Activated T-helper 1 cell treated with anti-CD3 and anti-CD28 coated beads, Interleukin-2, amount 50 U/mL, for 16 hours (primary cell): ENCODE data around the gene MCM6.
"Not testable (repeated sequence)": the region's sequence is repeated elsewhere in the genome, so short reads cannot be mapped to it uniquely, and the experiment has no call there.

Experiments used
- DNase-seq, 2 donors: peaks; one replicate each; pipeline ENCODE4 v3.0.0-alpha.2; 2020; ENCODE audit warnings: low read depth in 1 of 2, low spot score in 1 of 2

The MCM6 gene

GRCh38 chr2:135876066-135876711 lies at the start of gene MCM6:
Gene MCM6, minus strand, starts transcription at chr2:135876443. Its CDS starts 78 bp downstream, at chr2:135876365.
- peak; percentile 92 to 97 for DNase-seq

DNA sequence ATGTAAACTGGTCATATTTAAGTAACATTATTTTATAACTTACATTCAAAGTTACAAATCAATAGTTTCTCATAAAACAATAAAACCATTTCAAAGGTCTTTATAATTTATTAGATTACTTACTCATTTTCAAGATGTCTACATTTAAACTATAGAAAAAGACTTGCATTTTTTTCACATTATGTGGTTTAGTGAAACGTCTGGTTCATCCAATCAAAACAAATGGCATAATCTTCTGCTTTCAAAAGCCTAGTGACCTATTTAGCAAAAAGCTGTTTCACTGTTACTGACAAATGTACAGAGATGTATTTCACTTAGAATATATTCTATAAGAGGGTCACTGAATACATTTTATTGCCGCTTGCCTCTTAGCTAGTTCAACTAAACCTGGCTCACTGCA lies 49.3 kb upstream of the MCM6 start:
- no peak for DNase-seq

- DNase-seq: no peak
Observed at GRCh38 chr2:135916207-135916606, 40.0 kb upstream of the MCM6 start.

- DNase-seq: no peak
Observed at GRCh38 chr2:135914485-135914884, 38.2 kb upstream of the MCM6 start.

GRCh38 chr2:135913727-135914365 lies 37.6 kb upstream of the MCM6 start:
- DNase-seq: no peak

- no peak for DNase-seq
Observed at GRCh38 chr2:135909976-135910375, 33.7 kb upstream of the MCM6 start.

DNA sequence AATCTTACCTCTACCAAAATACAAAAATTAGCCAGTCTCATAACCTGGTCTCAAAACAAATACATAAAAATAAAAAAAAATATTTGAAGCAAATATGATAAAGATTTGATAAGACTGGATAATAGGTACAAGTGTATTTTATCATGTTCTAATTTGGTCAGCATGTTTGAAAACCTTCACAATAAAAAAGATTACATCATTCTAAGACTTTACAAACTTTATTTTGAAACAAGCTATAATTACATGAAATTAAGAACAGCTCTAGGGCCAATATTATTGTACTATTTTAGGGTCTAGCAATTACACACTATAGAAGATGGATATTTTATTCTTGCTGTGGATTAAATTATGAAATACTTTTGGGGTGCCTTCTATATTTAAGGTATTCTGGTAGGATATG lies 29.4 kb upstream of the MCM6 start:
- no peak for DNase-seq

- DNase-seq: no peak
Observed at GRCh38 chr2:135904341-135904989, 28.2 kb upstream of the MCM6 start.

DNA sequence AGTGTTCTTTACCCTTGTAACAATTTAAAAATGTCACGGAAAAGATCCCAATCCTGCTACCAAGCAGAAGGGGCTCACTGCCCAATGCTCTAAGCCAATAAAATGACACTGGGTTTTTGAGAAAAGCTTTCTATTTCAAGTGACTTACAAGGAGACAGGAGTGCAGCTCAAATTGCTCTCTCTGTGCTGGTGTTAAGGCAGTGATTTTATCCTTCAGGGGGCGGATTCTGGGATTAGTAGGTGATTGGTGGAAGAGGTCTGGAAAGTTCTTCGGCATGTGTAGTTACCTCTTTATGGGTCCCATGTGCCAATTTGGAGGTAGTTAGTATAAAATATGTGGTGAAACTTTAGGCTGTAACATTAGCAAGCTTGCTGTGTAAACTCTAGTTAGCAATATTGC lies 27.4 kb upstream of the MCM6 start:
- DNase-seq: no peak

GRCh38 chr2:135899567-135899966 lies 23.3 kb upstream of the MCM6 start:
- DNase-seq: no peak

DNA sequence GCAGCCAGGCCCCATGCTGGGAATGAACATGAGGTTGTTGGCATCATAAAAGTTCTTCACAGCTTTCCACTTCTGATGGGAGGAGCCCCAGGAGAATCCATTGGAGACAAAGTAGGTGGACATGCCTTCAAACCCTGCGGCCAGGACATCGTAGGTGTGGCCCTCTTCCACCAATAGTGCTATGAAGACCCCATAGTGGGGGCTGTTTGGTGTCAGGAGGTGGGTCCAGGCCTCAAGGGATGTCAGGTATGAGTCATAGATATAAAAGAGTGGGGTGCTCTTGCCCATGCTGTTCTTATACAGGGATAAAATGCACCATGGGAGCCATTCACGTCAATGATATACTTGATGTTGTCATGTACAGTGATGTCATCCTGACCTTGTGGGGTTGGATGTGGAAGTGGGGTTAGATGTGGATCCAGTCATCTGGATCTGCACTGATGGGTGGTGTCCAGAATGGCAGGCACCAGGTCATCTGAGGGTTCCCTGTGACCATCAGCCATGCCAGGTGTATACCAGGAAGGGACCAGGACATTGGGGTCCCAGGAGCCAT lies 22.1 kb upstream of the MCM6 start:
- no peak for DNase-seq

- DNase-seq: no peak
Observed at GRCh38 chr2:135894930-135895329, 18.7 kb upstream of the MCM6 start.

DNA sequence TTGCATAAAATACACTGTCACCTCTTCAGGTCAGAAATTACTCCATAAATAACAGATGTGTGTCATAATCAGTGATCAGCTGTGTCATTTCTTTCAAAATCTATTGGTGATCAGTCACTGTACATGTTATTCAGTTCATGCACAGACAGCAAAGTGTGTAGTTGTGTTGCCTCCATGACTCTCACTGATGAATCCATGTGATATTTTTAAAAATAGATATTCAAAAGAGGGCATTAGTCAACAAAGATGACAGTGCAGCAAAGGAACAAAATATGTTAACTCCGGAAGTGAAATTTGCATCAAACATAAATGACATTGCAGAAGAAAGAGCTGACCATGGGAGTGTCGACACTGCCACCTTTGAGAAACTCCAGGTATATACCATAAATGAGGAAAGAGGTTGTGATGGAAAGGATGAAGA lies 17.1 kb upstream of the MCM6 start:
- DNase-seq: no peak

DNA sequence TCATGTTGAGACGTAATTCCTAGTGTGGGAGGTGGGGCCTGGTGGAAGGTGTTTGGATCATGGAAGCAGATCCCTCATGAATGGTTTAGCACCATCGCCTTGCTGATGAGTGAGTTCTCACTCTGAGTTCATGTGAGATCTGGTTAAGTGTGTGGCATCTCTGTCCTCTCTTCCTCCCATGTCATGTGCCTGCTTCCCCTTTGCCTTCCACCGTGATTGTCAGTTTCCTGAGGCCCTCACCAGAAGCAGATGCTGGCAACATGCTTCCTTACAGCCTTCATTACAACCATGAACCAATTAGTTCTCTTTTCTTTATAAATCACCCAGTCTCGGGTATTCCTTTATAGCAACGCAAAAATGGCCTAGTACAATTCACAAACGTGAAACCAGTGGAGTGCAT lies 14.6 kb upstream of the MCM6 start:
- no peak for DNase-seq

DNA sequence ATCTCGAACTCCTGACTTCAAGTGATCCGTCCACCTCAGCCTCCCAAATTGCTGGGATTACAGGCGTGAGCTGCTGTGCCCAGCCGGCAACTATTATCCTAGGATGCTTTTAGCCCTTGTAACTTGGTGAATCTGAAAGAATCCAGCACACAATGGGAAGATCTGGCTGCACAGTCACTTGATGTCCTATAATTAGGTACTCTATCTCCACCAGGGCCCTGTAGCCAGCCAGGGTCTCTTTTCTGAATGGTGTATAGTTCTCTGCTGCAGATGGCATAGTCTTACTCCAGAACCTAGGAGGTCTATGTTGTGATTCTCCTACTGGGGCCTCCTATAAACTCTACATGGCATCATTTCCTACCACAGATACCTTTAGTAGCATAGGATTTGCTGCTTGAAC lies 13.9 kb upstream of the MCM6 start:
- DNase-seq: no peak

GRCh38 chr2:135888587-135888986 lies 12.3 kb upstream of the MCM6 start:
- not testable (repeated sequence) for DNase-seq

DNA sequence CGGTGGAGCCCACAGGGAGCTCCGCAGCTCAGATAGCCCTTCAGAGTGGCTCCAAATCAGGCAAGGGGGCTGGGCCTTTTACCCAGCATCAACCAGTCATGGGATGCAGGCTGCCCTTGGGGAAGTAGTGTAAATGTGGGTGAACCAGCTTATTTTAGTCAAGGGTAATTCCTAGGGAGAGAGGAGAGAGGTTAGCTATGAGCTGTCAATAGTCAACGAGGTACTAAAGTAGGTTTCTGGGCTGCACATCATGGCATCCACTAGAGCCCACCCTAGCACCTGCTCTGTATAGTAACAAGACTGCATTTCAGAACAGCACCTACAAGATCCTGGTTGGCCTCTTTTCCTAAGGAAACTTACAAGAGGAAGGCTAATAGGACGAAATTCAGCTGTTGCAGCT lies 9.5 kb upstream of the MCM6 start:
- DNase-seq: no peak

DNA sequence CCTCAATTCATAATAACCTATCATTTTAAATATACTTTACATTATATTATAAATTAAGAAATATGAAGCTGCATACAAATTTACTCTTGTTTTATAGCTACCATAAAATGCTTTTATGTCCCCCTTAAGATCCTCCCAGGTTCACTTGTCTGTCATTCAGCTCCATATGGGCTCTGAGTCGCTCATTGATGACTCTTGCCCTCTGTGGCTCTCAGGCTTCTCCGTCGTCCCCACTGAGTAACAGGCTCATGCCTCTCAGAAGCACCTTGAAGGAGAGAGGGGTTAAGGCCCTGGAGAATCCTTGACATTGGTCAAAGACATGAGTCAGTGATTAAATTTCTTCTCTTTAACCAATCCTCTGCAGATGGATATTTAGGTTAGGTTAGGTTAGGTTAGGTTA lies 6.2 kb upstream of the MCM6 start:
- no peak for DNase-seq

DNA sequence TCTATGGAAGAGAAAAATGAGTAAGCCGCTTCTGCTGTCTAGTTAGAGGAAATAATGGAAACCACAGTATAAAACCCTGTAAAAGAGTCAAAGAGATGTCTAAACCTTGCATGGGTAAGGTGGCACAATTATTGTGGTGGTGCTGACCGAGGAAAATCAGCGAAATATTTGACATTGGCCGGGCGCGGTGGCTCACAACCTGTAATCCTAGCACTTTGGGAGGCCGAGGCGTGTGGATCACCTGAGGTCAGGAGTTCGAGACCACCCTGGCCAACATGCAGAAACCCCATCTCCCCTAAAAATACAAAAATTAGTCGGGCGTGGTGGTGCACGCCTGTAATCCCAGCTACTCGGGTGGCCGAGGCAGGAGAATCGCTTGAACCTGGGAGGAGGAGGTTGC lies 527 bp upstream of the MCM6 start:
- not testable (repeated sequence) for DNase-seq

GRCh38 chr2:135875491-135876065 lies 665 bp downstream of the MCM6 start:
- DNase-seq: peak; percentile 44 to 65

DNA sequence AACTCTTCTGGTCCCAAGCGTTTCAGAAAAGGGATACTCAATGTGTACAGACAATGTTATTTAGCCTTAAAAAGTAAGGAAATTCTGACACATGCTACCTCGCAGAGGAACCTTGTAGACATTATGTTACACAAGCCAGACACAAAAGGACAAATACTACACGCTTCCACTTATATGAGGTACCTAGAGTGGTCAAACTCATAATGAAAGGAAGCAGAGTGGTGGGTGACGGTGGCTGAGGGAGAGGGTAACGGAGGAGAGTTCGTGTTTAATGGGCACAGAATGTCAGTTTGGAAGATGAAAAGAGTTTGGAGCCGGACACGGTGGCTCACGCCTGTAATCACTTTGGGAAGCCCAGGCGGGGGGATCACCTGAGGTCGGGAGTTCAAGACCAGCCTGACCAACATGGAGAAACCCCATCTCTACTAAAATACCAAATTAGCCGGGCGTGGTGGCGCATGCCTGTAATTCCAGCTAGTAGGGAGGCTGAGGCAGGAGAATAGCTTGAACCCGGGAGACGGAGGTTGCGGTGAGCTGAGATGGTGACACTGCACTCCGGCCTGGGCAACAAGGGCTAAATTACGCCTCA lies 1.4 kb downstream of the MCM6 start:
- DNase-seq: no peak

GRCh38 chr2:135870571-135870970 lies 5.7 kb downstream of the MCM6 start:
- no peak for DNase-seq
